Activated CD4-positive, alpha-beta T cell treated with anti-CD3 and anti-CD28 coated beads for 24 hours (primary cell): Measurements from ENCODE around the gene DNAJA4.
A peak's percentile ranks its signal among the peaks of the same experiment; 100 is the strongest.

Experiments used
- DNase-seq, 2 donors: peaks; one replicate each; pipeline ENCODE4 v3.0.0-alpha.2; 2020; ENCODE audit warnings: low read depth in 2 of 2

DNAJA4 gene

DNA sequence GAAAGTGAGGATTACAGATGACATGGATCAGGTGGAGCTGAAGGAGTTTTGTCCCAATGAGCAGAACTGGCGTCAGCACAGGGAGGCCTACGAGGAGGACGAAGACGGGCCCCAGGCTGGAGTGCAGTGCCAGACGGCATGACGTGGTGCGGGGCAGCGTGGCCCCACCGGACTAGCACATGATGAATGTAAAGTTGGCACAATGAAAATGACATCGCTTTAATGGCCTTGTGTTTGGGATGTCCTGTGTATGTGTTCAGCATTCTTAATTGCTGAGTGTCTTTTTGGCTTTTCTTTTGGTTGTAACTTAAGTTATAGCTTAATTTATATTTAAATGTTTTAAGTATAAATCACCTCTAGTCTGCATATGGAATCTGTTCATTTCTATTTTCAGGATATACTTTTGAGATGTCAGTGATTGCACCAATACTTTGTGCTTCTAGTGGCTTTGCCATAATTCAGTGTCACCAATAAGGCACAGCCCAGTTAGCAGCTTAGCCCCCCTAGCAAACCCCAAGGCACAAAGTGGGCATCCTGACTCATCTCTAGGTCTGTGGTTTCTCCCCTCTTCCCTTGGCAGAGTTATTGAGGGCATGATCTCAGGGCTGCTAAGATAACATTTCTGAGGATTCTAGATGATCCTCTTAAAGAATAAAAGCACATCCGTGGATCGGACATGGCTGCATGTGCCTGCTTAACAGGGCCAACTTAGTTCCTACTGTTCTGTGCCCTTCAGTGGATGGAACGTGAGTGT, 16.1 kb downstream of the DNAJA4 start:
- no peak for DNase-seq

GRCh38 chr15:78282324-78282723, 18.0 kb downstream of the DNAJA4 start:
- DNase-seq: no peak

DNA sequence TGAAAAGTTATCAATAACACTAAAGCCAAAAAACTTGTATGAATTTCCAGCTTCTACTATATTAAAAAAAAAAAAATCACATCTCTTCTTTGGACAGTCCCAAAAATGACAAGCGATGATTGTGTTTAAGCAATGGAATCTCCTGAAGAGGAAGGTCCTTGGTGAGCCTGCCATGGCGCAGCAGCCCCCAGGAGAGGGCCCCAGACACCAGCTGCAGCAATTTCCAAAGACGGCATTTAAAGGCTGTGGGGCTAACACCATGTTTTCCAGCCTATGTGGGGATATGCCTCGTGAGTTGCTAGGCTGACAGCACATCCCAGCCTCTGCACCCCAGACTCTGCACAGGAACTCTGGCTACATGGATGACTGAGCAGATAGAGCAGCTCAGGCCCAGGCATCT, 20.4 kb downstream of the DNAJA4 start:
- DNase-seq: no peak

GRCh38 chr15:78290222-78290621, 25.9 kb downstream of the DNAJA4 start:
- no peak for DNase-seq

- no peak for DNase-seq
Observed at GRCh38 chr15:78291052-78291451, 26.7 kb downstream of the DNAJA4 start.

DNA sequence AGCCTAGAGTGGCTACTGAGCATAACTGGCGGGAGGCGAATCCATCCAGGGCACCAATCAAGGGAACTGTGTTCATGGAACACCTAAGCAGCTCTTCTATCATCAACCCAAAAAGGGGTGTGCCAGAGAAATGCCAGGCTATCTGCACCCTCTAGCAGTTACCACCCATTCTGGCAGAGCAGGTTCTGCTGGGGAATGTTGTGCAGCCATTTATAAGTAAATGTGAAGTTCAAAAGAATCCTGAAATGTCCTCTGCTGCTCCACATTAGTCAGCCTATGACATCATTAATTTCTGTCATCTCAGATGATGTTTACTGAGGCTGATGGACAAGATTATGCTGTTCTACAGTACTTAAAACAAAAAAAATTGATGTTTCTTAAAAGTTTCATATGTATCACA, 27.3 kb downstream of the DNAJA4 start:
- DNase-seq: no peak

DNA sequence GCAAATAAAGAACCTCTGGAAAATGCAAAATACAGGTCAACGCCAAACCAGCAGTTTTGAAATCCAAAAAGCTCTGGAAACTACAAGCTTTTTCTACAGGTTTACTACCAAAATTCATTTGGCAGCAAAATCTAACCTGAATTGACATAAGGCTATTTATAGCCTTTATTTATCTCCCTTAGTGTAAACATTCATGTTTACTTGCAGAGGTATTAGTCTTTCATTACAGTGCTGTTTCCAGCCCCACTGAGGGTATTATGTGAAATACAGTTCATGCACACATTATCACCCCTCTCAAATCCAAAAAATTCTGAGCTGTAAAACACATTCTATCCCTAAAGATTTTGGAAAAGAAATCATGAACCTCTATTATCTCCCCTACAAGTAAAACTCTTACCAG, 27.9 kb downstream of the DNAJA4 start:
- no peak for DNase-seq

DNA sequence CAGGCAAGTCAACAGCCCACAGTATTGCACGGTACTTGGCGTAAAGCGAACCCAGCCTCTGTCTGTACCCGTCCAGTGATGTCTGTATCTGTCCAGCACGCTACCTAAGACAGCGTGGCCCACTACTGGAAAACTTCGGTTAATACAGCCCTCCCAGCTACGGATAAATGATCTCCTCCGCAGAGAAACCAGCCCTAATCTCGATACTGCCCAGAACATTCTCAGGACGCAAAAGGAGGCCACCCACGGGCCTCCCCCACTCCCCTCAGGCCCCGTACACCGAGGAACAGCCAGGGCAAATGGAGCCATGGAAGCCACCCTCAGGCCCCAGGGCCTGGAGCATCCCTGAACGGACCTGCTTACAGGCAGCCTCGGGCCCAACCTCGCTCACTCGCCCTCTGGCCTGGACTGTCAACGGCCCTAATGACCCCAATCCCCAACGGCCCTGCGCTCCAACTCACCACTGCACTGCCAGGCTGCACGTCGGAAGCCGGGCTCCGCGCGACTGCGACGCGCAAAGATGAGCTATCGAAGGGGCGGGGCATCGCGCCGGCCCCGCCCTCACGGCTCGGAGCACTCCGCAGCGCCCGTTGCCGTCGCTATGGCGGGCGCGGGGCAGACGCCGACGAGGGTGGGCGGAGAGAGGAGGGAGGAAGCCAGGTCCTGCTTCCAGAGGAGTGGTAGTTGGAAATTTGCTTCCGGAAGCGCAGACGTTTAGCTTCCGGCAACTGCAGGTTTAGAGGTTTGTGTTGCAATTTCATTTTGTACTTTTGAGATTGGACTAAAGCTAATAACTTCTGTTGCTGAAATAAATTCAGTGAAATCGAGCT, 35.0 kb downstream of the DNAJA4 start, which contains the start of gene SKIC8:
SKIC8 (minus strand) TSS at position 509 of the 830 bp plus-strand sequence. CDS start 3,923 bp downstream, outside the sequence.
- DNase-seq: peak; percentile 84 to 86

DNA sequence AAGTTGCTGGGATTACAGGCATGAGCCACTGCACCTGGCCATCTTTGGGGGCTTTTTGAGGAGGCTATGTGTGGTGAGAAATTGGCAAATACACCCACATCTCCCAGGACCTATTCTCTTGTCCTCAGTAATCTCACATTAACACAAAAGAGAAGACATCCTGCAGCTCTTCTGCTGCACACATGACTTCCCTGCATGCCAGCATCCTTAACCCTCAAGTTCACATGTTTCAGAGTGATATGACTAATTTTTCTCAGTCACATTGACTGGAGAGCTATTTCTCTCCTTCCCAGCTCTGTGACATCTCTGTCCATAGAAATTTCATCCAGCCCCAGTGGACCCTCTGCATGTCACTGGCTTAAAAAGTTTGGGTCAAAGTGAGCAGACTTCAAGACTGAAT, 37.0 kb downstream of the DNAJA4 start:
- DNase-seq: no peak

DNA sequence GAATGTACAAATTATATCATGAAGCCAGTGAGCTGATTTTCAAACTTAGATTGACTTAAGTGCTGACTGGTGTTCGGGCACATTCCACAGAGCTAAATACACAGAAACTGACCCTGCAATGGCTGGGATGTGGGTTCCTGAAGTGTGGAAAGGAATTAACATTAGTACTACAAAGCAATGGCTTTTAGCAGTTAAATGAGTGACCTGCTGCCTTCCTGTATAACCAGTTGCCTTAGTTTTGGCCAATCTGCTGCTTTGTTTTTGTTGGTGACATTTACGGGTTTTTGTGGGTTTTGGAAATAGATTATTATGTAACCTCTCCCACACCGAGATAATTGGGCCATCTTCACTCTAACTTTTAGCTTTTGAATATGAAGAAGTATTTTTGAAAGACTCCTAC, 37.5 kb downstream of the DNAJA4 start:
- DNase-seq: no peak

DNA sequence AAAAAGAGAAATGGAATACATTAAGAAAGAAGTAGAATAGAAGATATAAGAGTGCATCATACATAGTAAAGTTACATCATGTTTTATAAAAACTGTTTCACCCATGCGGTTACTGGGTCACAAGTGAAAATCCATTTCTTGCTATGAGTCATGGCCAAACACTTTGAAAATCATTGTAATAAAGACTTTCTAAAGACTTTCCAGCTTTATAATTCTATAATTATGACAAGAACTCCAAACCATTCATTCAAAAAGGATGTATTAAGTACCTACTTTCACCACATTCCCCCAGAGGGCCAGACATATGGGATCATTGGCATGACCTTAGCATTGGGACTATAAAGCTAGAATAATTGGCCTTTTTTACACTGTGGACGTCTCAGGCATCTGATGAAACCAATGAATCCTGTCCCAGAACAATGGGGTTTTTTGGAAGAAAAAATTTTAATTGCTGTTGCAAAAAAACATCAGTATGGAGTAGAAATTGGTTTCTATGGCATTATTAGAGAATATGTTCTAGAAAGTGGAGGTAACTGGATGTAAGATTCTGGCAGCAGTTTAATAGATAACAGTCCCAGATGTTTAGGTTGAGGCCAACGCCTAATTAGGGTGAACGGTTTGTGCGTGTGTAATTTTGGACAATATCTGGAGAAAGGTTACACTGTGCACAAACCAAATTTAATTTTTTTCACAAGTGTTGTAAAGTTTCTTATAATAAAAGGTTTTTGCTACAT, 38.4 kb downstream of the DNAJA4 start:
- no peak for DNase-seq

- DNase-seq: no peak
Observed at GRCh38 chr15:78304216-78305066, 40.1 kb downstream of the DNAJA4 start.

- no peak for DNase-seq
Observed at GRCh38 chr15:78306176-78306774, 41.9 kb downstream of the DNAJA4 start.

DNA sequence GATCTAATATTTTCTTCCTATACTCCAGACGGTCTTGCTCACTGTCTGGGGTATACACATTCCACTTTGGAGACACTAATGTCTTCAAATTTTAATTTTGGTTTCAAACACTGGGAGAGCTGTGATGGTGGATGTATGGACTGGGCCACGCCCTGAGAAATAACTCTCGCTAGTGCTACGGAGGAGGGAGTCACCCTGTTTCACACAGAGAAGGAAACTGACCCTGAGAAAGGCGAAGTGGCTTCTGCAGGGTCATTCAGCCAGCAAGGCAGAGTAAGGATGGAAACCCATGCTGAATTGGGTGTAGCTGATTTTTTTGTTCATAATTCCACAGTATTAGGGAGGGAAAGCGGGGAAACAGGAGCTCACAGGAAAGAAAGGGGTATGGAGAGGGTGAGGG, 43.6 kb downstream of the DNAJA4 start:
- DNase-seq: no peak

GRCh38 chr15:78308422-78309032, 44.2 kb downstream of the DNAJA4 start:
- peak in 1 of 2 donors; percentile 54 for DNase-seq

DNA sequence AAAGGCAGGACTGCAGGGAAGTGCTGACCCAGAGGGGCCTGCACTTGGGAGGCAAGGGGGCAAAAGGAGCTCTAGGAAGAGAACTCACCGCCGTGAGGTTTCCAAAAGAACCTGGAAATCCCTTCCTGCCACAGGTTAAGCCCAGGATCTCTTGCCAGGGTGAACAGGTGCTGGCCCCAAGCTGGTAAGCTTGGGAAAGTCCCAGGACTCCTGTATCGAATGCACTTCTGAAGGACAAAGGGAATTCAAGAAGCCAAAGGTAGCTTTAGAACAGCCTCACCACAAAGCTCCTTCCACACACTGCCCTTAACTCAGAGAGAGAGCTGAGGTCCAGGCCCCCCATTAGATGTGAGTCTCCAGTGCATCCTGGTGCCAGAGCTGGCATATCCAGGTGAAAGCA, 46.9 kb downstream of the DNAJA4 start:
- DNase-seq: no peak

DNA sequence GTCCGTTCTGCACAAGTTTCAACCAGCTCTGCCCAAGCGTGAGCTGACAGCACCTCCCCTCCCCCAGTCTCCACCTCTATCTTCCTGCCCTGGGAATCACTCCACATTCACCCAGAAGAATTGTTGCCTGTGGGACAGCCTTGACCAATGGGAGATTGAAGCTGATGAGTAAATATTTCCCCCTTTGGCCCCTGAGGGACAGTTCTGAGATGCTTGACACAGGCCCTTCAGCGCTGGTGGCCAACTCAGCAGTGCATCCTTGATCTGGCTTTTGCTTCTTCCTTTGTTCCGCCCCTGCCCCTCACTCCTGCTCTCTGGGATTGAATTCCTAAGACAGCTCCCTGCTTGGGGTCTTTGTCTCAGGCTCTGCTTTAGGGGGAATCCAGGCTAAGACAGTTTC, 48.2 kb downstream of the DNAJA4 start:
- DNase-seq: no peak

- DNase-seq: no peak
Observed at GRCh38 chr15:78312957-78313356, 48.6 kb downstream of the DNAJA4 start.

GRCh38 chr15:78313383-78313782, 49.0 kb downstream of the DNAJA4 start:
- no peak for DNase-seq

DNA sequence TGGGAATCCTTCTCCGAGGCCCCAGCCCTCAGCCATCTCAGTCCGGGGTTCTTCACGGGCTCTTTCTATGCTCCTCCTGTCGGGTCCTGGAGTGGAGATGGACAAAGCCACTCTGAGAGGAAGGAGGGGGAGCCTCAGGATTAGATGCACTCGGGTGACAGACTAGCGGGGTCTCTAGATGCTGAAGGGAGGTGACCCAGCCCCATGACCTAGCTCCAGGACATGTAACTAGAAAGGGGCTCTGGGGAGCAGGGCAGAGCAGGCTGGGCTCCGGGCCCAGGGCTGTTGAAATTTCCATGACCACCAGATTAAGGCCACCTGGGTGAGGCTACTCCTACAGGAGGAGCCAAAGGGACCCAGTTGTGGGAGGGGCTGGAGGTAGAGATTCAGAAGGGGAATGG, 49.8 kb downstream of the DNAJA4 start:
- no peak for DNase-seq
